HG02884 (cell line): Measurements from ENCODE around the gene SLC9C1.

Experiments
- ATAC-seq: cut with Tn5 transposase; IDR thresholded peaks from one replicate; pipeline ENCODE4 v1.9.1; 2021; ENCODE audit warnings: mild to moderate bottlenecking, moderate library complexity; ENCODE audit not compliant: unreplicated experiment

Gene SLC9C1

DNA sequence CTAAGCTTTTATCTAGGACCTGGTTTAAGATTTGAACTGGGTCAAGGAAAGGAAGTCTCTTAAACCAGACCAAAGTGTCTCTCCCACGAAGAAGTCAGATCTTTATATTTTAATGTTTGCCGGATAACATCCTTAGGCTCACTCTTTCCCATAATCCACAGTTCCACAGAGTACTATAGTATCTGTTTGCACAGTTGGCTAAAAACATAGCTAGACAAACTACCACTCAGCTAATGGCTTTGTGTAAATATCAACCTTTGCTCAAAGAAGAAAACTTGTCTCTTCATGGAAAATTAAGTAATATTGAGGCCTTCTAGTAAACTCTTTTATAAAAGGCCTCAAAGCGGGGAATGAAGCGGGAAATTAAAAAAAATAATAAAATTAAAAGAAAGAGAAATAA is 13.5 kb upstream of the SLC9C1 start:
- no peak for ATAC-seq

- no peak for ATAC-seq
Measured at GRCh38 chr3:112306825-112307224, 12.8 kb upstream of the SLC9C1 start.

DNA sequence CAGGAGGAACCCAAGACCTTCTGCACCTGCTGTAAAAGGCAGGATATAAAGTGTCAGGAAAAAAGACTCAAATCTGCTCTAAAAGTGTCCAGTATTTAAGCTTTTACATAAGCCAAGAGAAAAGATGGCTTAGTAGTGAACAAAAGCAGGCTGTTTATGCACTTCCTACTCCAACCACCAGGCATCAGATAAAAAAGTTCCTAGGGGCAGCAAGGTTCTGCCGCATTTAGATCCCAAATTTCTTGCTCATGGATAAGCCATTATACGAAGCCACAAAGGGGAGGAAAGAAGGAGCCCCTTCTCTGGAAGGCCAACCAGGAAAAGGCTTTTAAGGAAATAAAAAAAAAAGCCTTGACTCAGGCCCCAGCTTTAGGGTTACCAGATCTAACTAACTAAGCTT is 10.6 kb upstream of the SLC9C1 start:
- no peak for ATAC-seq

GRCh38 chr3:112303764-112304325 is 9.8 kb upstream of the SLC9C1 start:
- no peak for ATAC-seq

GRCh38 chr3:112302881-112303763 is 9.1 kb upstream of the SLC9C1 start:
- no peak for ATAC-seq

GRCh38 chr3:112302150-112302830 is 8.3 kb upstream of the SLC9C1 start:
- no peak for ATAC-seq

DNA sequence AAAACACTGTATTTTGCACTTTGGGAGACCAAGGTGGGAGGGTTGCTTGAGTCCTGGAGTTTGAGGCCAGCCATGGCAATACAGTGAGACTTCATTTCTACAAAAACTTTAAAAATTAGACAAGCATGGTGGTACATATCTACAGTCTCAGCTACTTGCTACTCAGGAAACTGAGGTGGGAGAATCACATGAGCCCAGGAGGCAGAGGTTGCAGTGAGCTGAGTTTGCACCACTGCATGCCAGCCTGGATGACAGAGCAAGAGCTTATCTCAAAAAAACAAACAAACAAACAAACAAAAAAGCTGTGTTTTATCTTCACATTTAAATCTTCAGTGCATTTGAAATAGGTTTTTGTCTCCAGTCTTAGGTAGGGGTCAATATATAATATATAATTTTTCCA is 4.8 kb upstream of the SLC9C1 start:
- ATAC-seq = no peak

- ATAC-seq = peak; percentile 54
Measured at GRCh38 chr3:112297714-112298113, 3.7 kb upstream of the SLC9C1 start.

GRCh38 chr3:112289011-112289410 is 5.0 kb downstream of the SLC9C1 start:
- no peak for ATAC-seq

GRCh38 chr3:112280266-112280665 is 13.8 kb downstream of the SLC9C1 start:
- ATAC-seq = no peak

- ATAC-seq = no peak
Measured at GRCh38 chr3:112273536-112273935, 20.5 kb downstream of the SLC9C1 start.

DNA sequence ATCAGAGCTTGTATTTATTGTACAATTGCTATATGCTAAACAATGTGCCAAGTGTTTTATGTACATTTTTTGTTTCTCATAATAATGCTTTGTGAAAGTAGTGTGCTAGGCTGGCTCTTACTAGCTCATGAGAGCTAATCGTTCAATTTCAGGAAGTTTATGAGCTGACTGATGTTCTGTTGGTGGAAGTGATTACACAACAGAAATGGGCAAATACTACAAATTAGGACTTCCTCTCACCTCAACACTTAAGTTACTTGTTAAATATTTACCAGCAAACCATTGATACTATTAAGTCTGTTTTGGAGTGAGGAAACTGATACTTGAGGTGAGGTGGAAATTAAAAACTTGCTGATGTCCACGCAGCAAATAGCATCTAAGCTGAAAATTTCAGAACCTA is 32.3 kb downstream of the SLC9C1 start:
- ATAC-seq = no peak

GRCh38 chr3:112260563-112260962 is 33.5 kb downstream of the SLC9C1 start:
- no peak for ATAC-seq

GRCh38 chr3:112253301-112253971 is 40.6 kb downstream of the SLC9C1 start:
- peak; percentile 62 for ATAC-seq

DNA sequence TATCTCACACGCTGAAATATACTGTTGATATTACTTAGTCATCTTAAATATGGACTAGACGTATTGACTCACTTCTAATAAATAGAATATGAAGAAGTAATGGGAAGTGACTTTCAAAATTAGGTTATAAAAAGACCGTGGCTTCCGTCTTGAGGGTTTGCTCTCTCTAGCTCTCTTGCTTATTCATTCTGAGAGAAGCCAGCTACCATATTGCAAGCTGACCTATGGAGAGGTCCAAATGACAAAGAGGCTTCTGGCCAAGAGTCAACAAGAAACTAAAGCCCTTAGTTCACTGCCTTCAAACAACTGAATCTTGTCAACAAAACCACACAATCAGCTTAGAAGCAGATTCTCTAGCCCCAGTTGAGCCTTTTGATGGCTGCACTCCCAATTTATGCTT is 46.1 kb downstream of the SLC9C1 start:
- peak; percentile 96 for ATAC-seq

DNA sequence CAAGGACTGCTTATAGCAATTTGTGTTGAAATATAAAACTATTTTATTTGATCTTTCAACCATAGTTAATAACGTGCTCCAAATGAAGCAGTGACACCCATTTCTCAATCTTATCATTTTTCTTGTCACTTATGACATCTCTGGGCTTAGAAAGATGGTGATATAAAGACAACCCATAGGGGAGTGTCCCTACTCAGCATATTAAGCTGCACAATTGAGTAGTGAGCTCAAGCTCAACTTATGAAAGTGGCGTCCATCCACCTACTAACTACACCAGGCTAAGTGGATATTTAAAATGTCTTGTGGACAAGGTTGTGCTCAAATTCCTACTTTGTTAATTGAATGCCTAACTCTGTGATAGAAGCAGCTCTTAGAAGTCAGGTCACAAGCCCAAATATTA is 46.7 kb downstream of the SLC9C1 start:
- peak; percentile 20 for ATAC-seq

DNA sequence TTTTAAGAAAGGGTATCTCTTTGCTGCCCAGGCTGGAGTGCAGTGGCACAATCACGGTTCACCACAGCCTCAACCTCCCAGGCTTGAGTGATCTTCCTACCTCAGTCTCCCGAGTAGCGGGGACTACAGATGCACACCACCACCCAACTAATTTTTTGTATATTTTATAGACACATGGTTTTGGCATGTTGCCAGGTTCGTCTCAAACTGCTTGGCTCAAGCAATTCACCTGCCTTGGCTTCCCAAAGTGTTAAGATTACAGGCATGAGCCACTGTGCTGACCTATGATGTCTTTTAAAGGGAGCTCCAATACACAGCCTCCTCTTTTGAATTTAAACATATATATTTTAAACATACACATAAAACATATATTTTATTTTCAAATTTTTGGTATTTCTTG is 60.9 kb downstream of the SLC9C1 start:
- no peak for ATAC-seq

- no peak for ATAC-seq
Measured at GRCh38 chr3:112231727-112232126, 62.3 kb downstream of the SLC9C1 start.

GRCh38 chr3:112230033-112230432 is 64.0 kb downstream of the SLC9C1 start:
- ATAC-seq = no peak

DNA sequence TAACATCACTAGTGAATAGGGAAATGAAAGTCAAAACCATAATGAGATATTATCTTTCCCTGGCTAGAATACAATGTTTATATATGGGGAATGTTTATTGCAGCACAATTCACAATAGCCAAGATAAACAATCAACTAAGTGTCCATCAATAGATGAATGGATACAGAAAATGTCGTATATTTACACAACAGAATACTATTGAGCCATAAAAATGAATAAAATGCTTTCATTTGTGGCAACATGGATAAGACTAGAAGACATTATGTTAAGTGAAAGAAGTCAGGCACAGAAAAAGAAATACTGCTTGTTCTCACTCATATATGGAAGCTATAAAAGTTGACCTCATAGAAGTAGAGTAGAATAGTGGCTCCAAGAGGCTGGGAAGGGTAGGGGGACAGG is 65.2 kb downstream of the SLC9C1 start:
- no peak for ATAC-seq

GRCh38 chr3:112200317-112200666 is 93.7 kb downstream of the SLC9C1 start:
- no peak for ATAC-seq
